ENCODE measurements around the gene CDH5.

CDH5 gene

DNA sequence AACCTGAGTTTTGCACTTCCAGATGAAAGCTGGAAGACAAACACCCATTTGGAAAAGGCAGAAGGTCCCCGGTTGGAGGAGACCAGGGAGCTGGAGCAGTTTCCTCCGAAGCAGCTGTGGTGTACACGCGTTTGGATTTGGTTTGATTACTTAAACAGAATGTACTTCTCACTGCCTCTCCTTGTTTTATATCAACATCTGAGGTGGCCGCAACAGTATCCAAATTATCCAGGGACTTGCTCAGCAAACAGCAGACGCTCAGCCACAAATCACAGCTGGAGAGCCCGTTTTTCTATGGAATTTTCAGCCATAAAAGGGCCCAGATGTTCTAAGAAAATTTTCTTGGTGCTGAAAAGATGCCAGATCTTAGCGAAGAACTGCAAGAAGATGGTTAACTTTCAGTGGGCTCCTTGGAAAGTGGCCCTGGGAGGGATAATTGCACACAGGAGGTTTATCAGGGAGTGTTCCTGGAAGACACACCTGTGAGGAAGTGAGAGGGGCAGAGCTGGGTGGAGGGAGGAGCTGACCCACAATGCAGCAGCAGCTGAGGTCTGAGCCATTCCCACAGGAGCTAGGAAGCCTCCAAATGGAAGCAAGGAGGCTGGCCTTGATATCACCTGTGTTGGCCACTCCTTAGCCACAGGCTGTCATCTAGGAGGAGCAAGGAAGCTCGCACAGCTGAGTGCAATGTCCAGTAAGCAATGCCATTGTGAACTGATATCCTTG lies 28.9 kb upstream of the CDH5 start:
- Histone ChIP-seq H3K27ac (ENCODE audit: low read depth, low read length, poor library complexity, severe bottlenecking) (no peak overlapping the region), H3K79me2 (ENCODE audit: insufficient read depth, low read length) (no peaks in the 10 kb centered on the region), H3K4me2 (ENCODE audit: low read length) (no peak overlapping the region), H3K9ac (ENCODE audit: low read length) (no peak overlapping the region), H3K27me3 (ENCODE audit: insufficient read depth, low read length) (no peaks in the 10 kb centered on the region), H2AFZ (ENCODE audit: low read length) (no peak overlapping the region), H3K9me3 (ENCODE audit: low read length) (no peaks in the 10 kb centered on the region), H3F3A (ENCODE audit: insufficient read depth, low read length) (no peaks in the 10 kb centered on the region), H4K20me1 (ENCODE audit: insufficient read depth, low read length) (no peaks in the 10 kb centered on the region), H3K9me2 (ENCODE audit: low read depth, low read length) (no peaks in the 10 kb centered on the region), H3K36me3 (ENCODE audit: insufficient read depth, low read length) (no peaks in the 10 kb centered on the region), H3K4me3 (ENCODE audit: low read depth, low read length, poor library complexity, severe bottlenecking) (no peak overlapping the region), H3K4me1 (ENCODE audit: insufficient read depth, low read length, severe bottlenecking) (no peaks in the 10 kb centered on the region)
- TF ChIP-seq EZH2 (IDR thresholded peaks at IDR 0.05; ENCODE audit: borderline replicate concordance, low read length): no peak
- TF ChIP-seq, protein P1, sequence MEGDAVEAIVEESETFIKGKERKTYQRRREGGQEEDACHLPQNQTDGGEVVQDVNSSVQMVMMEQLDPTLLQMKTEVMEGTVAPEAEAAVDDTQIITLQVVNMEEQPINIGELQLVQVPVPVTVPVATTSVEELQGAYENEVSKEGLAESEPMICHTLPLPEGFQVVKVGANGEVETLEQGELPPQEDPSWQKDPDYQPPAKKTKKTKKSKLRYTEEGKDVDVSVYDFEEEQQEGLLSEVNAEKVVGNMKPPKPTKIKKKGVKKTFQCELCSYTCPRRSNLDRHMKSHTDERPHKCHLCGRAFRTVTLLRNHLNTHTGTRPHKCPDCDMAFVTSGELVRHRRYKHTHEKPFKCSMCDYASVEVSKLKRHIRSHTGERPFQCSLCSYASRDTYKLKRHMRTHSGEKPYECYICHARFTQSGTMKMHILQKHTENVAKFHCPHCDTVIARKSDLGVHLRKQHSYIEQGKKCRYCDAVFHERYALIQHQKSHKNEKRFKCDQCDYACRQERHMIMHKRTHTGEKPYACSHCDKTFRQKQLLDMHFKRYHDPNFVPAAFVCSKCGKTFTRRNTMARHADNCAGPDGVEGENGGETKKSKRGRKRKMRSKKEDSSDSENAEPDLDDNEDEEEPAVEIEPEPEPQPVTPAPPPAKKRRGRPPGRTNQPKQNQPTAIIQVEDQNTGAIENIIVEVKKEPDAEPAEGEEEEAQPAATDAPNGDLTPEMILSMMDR (IDR thresholded peaks at IDR 0.05; ENCODE audit: low read length): no peak

DNA sequence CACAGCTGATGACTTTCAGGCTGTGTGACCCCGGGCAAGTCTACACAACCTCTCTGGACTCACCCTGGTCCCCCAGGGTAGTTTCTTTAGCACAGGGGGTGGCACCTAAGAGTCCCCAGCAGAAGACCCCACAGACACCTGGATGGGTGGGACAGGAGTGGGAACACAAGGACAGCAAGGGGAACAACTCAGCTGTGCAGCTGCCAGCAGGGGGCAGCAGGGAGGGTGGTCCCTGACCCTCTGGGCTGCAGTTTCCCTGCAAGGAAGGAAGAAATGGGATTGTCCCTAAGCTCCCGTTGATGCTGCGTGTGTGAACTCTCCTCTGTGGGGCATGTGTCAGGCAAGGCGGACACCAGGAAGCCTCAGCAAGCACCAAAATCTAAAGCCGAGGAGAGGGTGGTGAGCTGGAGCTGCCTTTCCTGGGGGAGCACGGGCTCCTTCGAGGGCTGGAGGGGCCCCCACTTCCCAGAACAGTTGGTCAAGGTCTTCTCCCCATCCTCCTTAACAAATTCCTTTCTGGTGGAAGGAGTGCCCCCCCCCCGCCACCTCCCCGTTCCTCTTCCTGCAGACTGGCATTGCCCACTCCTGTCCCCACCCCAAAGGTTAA lies 24.1 kb upstream of the CDH5 start:
- TF ChIP-seq EZH2 (IDR thresholded peaks at IDR 0.05; ENCODE audit: borderline replicate concordance, low read length): no peak
- TF ChIP-seq, protein P1 (IDR thresholded peaks at IDR 0.05; ENCODE audit: low read length): peak; percentile 84
- H3K4me1 ChIP-seq (ENCODE audit: insufficient read depth, low read length, severe bottlenecking): no peaks in the 10 kb centered on the region
- no peaks in the 10 kb centered on the region for H3K79me2 ChIP-seq (ENCODE audit: insufficient read depth, low read length)
- H3F3A ChIP-seq (ENCODE audit: insufficient read depth, low read length): no peaks in the 10 kb centered on the region
- no peaks in the 10 kb centered on the region for H3K27me3 ChIP-seq (ENCODE audit: insufficient read depth, low read length)
- H3K27ac ChIP-seq (ENCODE audit: low read depth, low read length, poor library complexity, severe bottlenecking): no peak overlapping the region
- H3K9ac ChIP-seq (ENCODE audit: low read length): no peak overlapping the region
- no peak overlapping the region for H2AFZ ChIP-seq (ENCODE audit: low read length)
- no peak overlapping the region for H3K4me2 ChIP-seq (ENCODE audit: low read length)
- no peaks in the 10 kb centered on the region for H4K20me1 ChIP-seq (ENCODE audit: insufficient read depth, low read length)
- no peaks in the 10 kb centered on the region for H3K36me3 ChIP-seq (ENCODE audit: insufficient read depth, low read length)
- no peak overlapping the region for H3K4me3 ChIP-seq (ENCODE audit: low read depth, low read length, poor library complexity, severe bottlenecking)
- H3K9me3 ChIP-seq (ENCODE audit: low read length): no peaks in the 10 kb centered on the region
- no peaks in the 10 kb centered on the region for H3K9me2 ChIP-seq (ENCODE audit: low read depth, low read length)

DNA sequence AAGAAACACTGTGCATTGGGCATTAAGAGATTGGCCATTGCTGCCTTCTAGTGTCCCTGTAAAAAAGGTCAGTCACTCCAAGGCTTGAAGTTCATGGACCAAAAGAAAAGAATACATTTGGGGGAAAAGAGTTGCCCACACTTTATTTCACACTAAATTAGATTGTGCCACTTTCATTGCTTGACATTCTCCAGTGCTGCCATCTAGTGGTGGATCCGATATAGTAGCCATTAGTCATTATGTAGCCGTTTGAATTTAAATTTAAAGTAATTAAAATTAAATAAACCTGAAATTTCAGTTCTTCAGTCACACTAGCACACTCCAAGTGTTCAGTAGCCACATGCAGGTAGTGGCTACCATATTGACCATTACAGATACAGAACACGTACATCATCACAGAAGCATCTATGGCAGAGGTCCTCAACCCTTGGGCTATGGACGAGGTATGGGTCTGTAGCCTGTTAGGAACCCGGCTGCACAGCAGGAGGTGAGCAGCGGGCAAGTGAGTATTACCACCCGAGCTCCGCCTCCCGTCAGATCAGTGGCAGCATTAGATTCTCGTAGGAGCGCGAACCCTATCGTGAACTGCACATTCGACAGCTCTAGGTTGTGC lies 21.9 kb upstream of the CDH5 start:
- no peaks in the 10 kb centered on the region for H4K20me1 ChIP-seq (ENCODE audit: insufficient read depth, low read length)
- no peaks in the 10 kb centered on the region for H3K4me1 ChIP-seq (ENCODE audit: insufficient read depth, low read length, severe bottlenecking)
- H3K9me2 ChIP-seq (ENCODE audit: low read depth, low read length): no peaks in the 10 kb centered on the region
- no peaks in the 10 kb centered on the region; the same call in 1 of the 2 replicates for H3K27me3 ChIP-seq (ENCODE audit: insufficient read depth, low read length)
- H3K9ac ChIP-seq (ENCODE audit: low read length): no peak overlapping the region
- H3K4me2 ChIP-seq (ENCODE audit: low read length): no peak overlapping the region
- no peaks in the 10 kb centered on the region for H3K9me3 ChIP-seq (ENCODE audit: low read length)
- H3K4me3 ChIP-seq (ENCODE audit: low read depth, low read length, poor library complexity, severe bottlenecking): no peak overlapping the region
- no peaks in the 10 kb centered on the region for H3F3A ChIP-seq (ENCODE audit: insufficient read depth, low read length)
- no peaks in the 10 kb centered on the region for H3K79me2 ChIP-seq (ENCODE audit: insufficient read depth, low read length)
- no peak for TF ChIP-seq EZH2 (IDR thresholded peaks at IDR 0.05; ENCODE audit: borderline replicate concordance, low read length)
- TF ChIP-seq, protein P1 (IDR thresholded peaks at IDR 0.05; ENCODE audit: low read length): peak; percentile 71
- no peaks in the 10 kb centered on the region for H3K36me3 ChIP-seq (ENCODE audit: insufficient read depth, low read length)
- H3K27ac ChIP-seq (ENCODE audit: low read depth, low read length, poor library complexity, severe bottlenecking): no peak overlapping the region
- H2AFZ ChIP-seq (ENCODE audit: low read length): no peak overlapping the region

Data from OCI-LY1 (cell line).